Stimulated activated CD8-positive, alpha-beta memory T cell treated with anti-CD3 and anti-CD28 coated beads, Interleukin-2, amount 100 ng/mL, for 48 hours (primary cell): ENCODE data around the gene MAN2C1.
A peak's percentile ranks its signal among the peaks of the same experiment; 100 is the strongest.
"Not testable (repeated sequence)": the region's sequence is repeated elsewhere in the genome, so short reads cannot be mapped to it uniquely, and the experiment has no call there.

Experiments
- DNase-seq, 2 donors: peaks; one replicate each; pipeline ENCODE4 v3.0.0-alpha.2; 2020; ENCODE audit warnings: low read depth in 2 of 2

MAN2C1 gene

GRCh38 chr15:75361361-75361988 lies 6.9 kb downstream of the MAN2C1 start:
- no peak for DNase-seq

DNA sequence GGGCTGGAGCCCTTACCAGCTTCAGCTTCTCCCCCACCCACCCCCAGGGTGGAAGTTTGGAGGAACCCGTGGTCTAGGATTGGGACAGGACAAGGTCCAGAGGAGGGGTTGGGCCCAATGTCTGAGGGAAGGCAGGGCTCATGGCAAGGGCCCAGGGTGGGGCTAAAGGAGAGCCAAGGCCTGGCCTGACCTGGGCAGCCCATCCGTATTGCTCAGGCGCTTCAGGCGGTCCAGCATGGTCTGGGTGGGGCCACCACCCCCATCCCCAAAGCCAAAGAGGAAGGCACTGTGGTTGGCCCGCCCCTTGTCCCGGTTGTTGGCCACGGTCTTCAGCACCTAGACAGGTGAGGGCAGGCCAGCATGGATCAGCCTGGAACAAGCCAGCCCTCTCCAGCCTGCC lies 7.6 kb downstream of the MAN2C1 start:
- no peak for DNase-seq

DNA sequence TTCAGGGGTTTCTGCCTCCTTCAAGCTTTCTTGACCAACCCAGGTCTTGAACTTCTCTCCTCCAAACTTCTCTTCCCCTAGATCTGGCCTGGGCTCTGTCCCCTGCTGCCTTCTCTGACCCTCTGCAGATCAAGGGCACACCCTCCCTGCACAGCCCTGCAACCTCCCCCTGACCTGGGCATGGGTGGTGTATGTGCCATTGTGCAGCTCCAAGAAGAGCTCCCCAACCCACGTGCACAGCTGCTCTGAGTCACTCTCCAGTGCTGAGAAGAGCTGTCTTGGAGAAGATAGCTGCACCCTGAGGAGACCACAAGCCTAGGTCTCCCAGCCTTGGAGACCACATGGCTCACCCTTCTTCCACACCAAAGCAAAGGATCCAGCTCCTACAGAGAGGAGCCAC lies 8.0 kb downstream of the MAN2C1 start:
- DNase-seq = no peak

DNA sequence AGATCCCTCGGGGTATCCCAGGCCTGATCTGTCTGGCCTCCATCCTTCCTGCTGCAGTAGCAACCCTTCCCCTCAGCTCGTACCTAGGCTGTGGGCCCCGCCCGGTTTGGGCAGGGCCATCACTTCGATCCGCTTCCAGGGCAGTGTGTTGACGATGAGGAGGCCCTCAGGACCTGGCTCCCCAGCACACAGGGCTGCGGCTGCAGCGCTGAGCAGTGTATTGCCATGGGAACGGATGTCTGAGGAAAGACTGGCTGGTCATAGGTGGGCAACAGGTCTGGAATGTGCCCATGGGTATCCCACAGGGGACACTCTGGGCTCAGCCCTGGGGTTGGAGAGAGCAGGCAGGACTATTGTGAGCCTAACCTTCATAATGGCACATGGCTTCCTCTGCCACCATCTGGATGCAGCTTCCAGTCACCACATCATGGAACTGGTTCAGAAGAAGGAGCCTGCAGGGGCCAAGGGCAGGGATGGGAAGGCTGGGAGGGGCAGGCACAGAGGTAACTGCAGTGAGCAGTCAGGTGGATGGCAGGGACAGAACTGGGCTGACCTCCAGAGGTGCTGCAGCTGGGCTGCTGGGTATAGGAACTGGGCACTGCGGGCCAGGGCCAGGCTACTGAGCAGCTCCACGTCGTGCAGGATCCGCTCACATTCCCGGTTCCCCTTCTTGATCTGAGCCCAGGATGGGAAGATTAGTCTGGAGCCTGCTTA lies 8.7 kb downstream of the MAN2C1 start:
- no peak for DNase-seq

DNA sequence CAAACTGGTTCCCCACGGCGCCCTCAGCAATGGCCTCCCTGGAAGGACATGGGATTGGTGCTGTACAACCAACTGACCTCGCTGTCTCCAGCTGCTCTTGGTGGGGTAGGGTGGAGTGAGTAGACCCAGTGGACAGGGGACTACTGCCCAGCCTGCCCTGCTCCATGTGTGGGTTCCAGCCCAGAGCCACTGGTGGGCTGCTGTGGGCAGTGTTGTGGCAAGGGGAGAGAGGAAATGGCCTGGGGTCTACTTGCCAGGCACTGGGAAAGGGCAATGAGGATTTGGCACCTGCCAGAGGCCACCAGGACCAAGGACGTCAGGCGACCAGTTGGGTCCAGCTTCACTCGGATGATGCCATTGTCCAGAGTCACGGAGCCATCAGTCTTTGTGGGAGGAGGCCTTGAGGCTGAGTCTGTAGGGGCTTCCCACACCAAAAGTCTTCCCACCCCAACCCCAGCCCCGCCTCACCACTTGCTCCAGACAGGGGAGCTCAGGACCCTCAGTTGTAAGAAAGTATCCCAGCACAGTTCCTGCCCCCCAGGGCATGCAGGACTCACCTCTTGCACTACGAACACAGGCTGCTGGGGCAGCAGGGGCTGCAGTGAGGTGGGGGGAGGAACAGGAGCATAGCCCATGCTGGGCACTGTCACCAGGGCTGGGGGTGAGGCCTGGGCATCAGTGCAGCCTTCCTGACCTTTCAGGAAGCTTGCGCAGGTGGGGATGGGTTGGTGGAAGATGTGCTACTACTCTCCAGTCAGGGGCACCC lies 9.5 kb downstream of the MAN2C1 start:
- DNase-seq = no peak

DNA sequence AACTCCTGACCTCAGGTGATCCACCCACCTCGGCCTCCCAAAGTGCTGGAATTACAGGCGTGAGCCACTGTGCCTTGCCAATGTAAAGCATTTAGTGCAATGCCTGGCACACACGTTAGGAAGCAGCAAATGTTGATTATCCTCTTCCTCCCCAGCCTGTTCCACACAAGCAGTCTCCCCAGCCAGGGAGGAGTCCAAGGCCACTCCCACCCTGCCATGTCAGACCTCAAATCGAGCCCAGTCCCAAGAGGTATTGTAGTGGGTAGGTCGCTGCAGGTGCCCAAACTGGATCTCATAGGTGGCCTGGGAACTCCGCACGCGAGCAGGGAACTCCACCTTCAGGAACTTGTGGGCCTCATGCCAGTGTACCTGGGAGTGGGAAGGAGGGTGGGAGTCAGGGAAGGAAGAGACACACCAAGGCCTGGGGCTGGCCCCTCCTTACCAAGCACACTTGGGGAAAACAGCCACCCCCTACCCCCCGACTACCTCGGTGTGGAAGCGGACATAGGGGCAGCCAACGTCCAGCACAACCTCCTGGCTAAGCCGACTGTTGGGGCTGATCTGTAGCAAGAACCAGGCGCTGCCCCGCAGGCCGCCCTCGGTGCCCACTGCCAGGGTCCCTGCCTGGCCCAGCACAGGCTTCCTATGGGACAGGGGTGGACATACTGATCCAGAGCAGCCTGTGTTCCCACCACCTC lies 10.3 kb downstream of the MAN2C1 start:
- no peak for DNase-seq

GRCh38 chr15:75356517-75356916 lies 11.9 kb downstream of the MAN2C1 start:
- no peak for DNase-seq

DNA sequence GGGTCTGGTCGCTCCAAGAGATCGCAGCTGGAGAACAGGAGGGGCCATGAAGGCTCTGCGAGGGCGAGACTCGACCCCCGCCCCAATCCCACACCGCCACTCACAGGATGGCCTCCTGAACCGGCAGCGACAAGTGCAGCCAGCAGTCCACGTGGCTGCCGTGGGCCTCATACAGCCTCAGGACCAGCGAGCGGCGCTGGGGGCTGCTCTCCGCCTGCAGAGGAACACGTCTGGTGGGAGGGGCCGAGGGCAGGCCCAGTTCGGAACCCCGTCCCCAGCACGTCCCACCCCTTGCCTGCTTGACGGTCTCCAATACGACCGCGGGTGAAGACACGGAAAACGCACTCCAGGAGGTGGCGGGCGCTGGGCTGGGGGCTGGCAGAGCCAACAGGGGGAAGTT lies 12.4 kb downstream of the MAN2C1 start:
- DNase-seq = no peak

DNA sequence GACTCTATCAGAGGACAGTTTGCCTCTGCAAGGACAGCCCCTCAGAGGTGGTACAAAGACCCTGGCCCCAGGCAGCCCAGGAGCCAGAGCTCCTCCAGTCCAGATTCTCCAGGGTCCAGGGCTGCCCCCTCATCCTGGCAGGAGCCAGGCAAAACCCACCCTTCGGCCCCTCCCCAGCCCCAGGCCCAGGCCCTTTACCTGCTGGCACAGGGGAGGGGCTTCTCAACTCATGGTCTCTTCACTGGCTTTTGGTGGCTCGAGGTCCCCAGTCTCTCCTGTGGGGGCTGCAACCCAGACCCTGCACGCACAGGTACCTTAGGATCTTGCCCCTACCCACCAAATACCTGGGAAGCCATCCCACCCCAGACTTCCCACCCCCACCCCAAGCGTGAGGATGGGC lies 13.0 kb downstream of the MAN2C1 start:
- DNase-seq = no peak

GRCh38 chr15:75354454-75354853 lies 14.0 kb downstream of the MAN2C1 start:
- no peak for DNase-seq

DNA sequence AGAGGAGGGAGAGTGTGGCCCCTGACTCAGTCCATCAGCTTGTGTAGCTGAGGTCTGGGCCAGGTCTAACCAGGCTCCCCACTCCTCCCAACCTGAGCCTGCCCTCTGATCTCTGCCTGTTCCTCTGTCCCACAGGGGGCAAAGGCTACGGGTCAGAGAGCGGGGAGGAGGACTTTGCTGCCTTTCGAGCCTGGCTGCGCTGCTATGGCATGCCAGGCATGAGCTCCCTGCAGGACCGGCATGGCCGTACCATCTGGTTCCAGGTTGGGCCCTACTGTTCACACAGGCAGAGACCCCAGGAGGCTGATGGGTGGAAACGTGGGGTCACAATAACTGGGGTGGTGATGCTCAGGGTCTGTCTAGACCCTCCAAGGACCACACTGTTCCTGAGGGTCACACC lies 14.8 kb downstream of the MAN2C1 start:
- DNase-seq = no peak

- DNase-seq = no peak
Observed at GRCh38 chr15:75352186-75353080, 16.0 kb downstream of the MAN2C1 start.

DNA sequence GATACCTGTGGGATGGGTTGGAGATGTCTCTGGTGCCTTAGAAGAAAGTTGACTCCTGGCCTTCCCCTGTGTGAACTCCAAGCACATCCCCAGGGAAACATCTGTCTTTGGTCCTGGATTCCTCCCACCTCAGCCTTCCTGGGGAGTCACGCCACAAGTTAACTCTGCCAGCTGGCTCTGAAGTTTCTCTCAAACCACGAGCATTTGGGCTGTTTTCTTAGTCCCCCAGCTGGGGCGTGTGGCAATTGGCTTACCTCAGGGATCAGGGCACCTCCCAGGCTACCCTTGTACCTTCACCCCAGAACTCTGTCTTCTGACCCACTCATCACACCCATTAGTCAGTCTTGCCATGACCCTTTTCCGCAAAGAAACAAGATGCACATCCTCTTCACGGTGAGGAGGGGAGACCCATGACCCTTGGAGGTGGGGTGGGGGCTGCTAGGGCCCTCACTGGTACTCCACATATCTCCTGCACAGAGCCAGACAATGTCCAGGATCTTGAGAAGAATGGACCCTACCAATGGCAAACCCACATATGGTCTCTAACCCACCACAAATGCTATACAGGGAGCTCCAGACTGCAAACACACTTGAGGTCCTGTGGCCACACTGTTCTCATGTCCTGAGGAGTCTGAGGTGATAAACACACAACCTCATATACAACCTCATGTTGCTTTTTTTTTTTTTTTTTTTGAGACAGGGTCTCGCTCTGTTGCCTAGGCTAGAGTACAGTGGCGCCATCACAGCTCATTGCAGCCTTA lies 17.6 kb downstream of the MAN2C1 start:
- DNase-seq = no peak

- peak; percentile 54 to 65 for DNase-seq
Observed at GRCh38 chr15:75349851-75350588, 18.4 kb downstream of the MAN2C1 start.

DNA sequence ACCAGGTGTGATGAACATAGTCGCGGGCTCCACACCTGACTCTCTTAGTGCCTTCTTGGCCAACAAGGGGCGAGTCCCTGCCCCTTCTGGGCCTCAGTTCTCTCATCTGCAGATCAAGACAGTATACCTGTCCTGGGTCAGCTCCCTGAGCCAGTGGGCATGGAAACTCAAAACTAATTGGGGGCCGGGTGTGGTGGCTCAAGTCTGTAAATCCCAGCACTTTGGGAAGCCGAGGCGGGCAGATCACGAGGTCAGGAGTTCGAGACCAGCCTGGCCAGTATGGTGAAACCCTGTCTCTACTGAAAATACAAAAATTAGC lies 19.1 kb downstream of the MAN2C1 start:
- DNase-seq = not testable (repeated sequence)

- DNase-seq = no peak
Observed at GRCh38 chr15:75348562-75349350, 19.7 kb downstream of the MAN2C1 start.

GRCh38 chr15:75348034-75348561 lies 20.3 kb downstream of the MAN2C1 start:
- DNase-seq = no peak

- DNase-seq = peak in 1 of 2 donors; percentile 36
Observed at GRCh38 chr15:75347222-75348033, 21.0 kb downstream of the MAN2C1 start.
